ENCODE results near the gene ZNF892. TPM values are rescaled to one million over a fixed set of nuclear protein-coding genes. Genes with fewer than 3 reads are reported as not detected.

The ZNF892 gene
- total RNA-seq (1 to 10 TPM; 6.4 to 9.9 (median 8.6) TPM), polyA plus RNA-seq (under 1 TPM in 1 of 3 donors, not detected in 2; 0.86 TPM)

DNA sequence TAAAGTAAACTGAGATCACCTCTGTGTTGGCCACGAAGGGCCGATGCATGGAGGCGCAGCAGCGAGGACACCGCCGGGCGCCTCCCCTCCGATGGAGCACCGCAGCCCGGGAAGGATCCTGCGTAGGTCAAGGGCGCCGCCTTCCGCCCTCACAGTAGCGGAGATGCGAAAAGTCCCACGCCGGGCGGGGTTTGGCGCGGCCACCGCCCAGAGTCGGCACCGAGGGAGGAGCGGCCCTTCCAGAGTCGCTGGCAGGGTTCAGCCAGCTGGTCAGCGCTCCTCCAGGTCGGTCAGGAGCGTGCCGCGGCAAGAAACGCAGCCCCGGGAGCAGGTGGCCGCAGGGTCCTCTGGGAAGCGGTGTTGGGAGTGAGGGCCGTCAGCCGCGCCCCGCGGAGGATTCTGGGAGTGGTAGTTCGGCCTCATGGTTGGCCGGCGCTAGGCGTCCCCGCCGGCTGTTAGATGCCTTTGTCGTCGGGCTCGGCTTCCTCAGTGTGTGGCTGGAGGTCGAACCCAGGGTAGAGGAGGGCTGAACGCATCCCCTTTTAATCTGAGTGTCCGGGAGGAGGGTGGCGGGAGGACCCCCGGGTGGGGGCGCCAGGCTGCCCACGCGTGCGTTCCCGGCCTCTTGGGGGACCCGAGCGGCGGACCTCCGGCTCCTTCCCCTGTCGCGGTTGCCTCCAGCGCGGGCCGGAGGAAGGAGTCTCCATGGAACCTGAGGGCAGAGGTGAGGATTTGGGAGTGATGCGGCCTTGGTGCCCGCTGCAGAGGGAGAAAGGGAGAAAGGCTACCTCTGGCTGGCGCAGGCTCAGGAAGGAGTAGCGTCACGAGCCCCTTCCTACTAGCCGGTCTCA lies at the start of gene ZNF892:
ZNF892 (plus strand) TSS at position 411 of the 851 bp plus-strand sequence; CDS start at position 706, 295 bp downstream.
- peaks cover 10 to 30% (median 20%) of the 10 kb centered on the region in 4 donors for H3K36me3 ChIP-seq
- peaks cover 9 to 16% (median 12%) of the 10 kb centered on the region in 4 donors for H3K9me3 ChIP-seq
- intact Hi-C loops (cut with DNase I) = loop anchor here (1.0 to 5.0 kb wide), 4 partner anchors 15 to 140 kb away; partner anchors contain the start of gene MRPS5
- DNase-seq = peak; percentile 95
- peak; percentile 48 to 58 for TF ChIP-seq POLR2A (IDR thresholded peaks at IDR 0.05)
- peak; percentile 68 to 91 (median 85) for TF ChIP-seq POLR2AphosphoS5 (IDR thresholded peaks at IDR 0.05)
- no peak for TF ChIP-seq EP300 (IDR thresholded peaks at IDR 0.05)
- peak in 1 of 4 experiments; percentile 41 for TF ChIP-seq CTCF (IDR thresholded peaks at IDR 0.05)
- H3K4me3 ChIP-seq = peak within 1 kb of the TSS; percentile 65 to 77 (median 74)
- H3K4me1 ChIP-seq = peaks cover 0 to 22% (median 15%) of the 10 kb centered on the region in 4 donors
- H3K27ac ChIP-seq = peak within 1 kb of the TSS; percentile 81 to 91 (median 90)
- WGBS, 2 donors = 1 to 2% methylated on average over 74 of the region's 74 CpGs
- H3K27me3 ChIP-seq = no peaks in the 10 kb centered on the region

- no peak for DNase-seq
- WGBS, 2 donors = 35 to 68% methylated on average over 10 of the region's 10 CpGs
- Histone ChIP-seq H3K27ac (peak overlapping the region; percentile 84 to 91 (median 88)), H3K27me3 (no peaks in the 10 kb centered on the region), H3K36me3 (peaks cover 7 to 36% (median 21%) of the 10 kb centered on the region in 4 donors), H3K9me3 (no peaks in the 10 kb centered on the region), H3K4me1 (peaks cover 0 to 19% (median 15%) of the 10 kb centered on the region in 4 donors), H3K4me3 (peak overlapping the region; percentile 71 to 80 (median 75))
- intact Hi-C loops (cut with DNase I) = no loop called here
- TF ChIP-seq CTCF (IDR thresholded peaks at IDR 0.05) (no peak), POLR2A (IDR thresholded peaks at IDR 0.05) (no peak), POLR2AphosphoS5 (IDR thresholded peaks at IDR 0.05) (no peak), EP300 (IDR thresholded peaks at IDR 0.05) (no peak)
Observed at GRCh38 chr2:95158441-95158840, 48.9 kb upstream of the ZNF892 start.

GRCh38 chr2:95158891-95159619 lies 48.3 kb upstream of the ZNF892 start:
- H3K4me1 ChIP-seq = peaks cover 0 to 20% (median 16%) of the 10 kb centered on the region in 4 donors
- no peaks in the 10 kb centered on the region for H3K9me3 ChIP-seq
- WGBS, 2 donors = 1 to 2% methylated on average over 58 of the region's 58 CpGs
- no peaks in the 10 kb centered on the region for H3K27me3 ChIP-seq
- DNase-seq = peak; percentile 78
- peak overlapping the region; percentile 71 to 80 (median 75) for H3K4me3 ChIP-seq
- H3K27ac ChIP-seq = peak overlapping the region; percentile 84 to 91 (median 88)
- no peak for TF ChIP-seq POLR2A (IDR thresholded peaks at IDR 0.05)
- intact Hi-C loops (cut with DNase I) = no loop called here
- peaks cover 5 to 30% (median 15%) of the 10 kb centered on the region in 4 donors for H3K36me3 ChIP-seq

- peak within 1 kb of the TSS; percentile 71 to 80 (median 75) for H3K4me3 ChIP-seq
- H3K9me3 ChIP-seq = no peaks in the 10 kb centered on the region
- H3K4me1 ChIP-seq = peaks cover 0 to 28% (median 23%) of the 10 kb centered on the region in 4 donors
- peaks cover 0 to 22% (median 8%) of the 10 kb centered on the region in 4 donors for H3K36me3 ChIP-seq
- DNase-seq = peak; percentile 92
- peak within 1 kb of the TSS; percentile 84 to 91 (median 90) for H3K27ac ChIP-seq
- intact Hi-C loops (cut with DNase I) = loop anchor here (1.0 to 10.0 kb wide), 3 partner anchors 39 to 1105 kb away; partner anchors contain the start of genes CIAO1, MRPS5, TMEM127 and ZNF892
- WGBS, 2 donors = 4 to 10% methylated on average over 64 of the region's 64 CpGs
- H3K27me3 ChIP-seq = no peaks in the 10 kb centered on the region
- TF ChIP-seq POLR2AphosphoS5 (IDR thresholded peaks at IDR 0.05) (peak in 3 of 4 donors; percentile 16 to 24 (median 21)), POLR2A (IDR thresholded peaks at IDR 0.05) (no peak), CTCF (IDR thresholded peaks at IDR 0.05) (no peak)
Observed at GRCh38 chr2:95159690-95160449, 47.5 kb upstream of the ZNF892 start, which contains the start of gene ZNF514. Gene ZNF514, minus strand, starts transcription at chr2:95159848. Its CDS starts 6,595 bp downstream, at chr2:95153253.

All from sigmoid colon (tissue), 7 donors.